ENCODE results near the gene ZFPL1.
"Not testable (repeated sequence)": the region's sequence is repeated elsewhere in the genome, so short reads cannot be mapped to it uniquely, and the experiment has no call there.

The ZFPL1 gene

GRCh38 chr11:65115361-65116082 is 31.5 kb downstream of the ZFPL1 start:
- no peak for DNase-seq

DNA sequence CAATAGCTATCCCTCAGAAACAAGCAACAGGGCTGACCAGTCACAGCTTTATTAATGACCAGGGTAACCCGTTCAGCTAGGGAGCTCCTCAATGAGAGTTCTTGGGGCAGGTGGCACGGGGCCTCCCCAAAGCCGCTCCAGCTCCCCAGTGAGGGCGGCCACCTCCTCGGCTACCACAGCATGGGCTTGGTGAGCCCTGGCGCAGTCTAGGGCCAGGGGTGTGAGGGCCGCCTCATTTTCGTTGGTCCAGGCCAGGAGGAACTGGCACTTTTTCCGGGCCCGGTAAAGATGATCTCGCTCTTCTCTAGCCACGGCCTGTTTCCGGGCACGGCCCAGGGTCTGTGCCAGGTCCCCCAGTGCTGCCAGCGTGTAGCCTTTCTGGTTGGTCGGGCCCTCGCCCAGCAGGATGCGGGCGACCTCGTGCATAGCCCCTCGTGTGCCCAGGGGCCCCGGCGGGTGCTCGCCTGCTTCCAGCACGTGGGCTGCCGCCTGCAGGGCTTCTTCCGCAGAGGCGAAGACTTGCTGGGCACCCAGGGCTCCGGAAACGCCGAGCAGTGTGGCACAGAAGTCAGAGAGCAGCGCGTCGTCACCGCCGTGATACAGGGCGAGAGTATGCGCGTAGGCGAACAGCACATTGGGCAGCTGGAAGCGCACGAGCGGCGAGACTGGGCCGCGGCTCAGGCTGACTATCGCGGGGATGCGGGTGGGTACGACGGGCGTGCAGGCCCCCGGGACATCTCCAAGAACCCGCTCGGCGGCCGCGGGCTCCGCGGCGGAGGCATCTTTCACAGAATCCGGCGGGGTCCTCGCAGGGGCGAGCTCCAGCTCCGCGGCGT is 32.6 kb downstream of the ZFPL1 start:
- peak; percentile 12 for DNase-seq

DNA sequence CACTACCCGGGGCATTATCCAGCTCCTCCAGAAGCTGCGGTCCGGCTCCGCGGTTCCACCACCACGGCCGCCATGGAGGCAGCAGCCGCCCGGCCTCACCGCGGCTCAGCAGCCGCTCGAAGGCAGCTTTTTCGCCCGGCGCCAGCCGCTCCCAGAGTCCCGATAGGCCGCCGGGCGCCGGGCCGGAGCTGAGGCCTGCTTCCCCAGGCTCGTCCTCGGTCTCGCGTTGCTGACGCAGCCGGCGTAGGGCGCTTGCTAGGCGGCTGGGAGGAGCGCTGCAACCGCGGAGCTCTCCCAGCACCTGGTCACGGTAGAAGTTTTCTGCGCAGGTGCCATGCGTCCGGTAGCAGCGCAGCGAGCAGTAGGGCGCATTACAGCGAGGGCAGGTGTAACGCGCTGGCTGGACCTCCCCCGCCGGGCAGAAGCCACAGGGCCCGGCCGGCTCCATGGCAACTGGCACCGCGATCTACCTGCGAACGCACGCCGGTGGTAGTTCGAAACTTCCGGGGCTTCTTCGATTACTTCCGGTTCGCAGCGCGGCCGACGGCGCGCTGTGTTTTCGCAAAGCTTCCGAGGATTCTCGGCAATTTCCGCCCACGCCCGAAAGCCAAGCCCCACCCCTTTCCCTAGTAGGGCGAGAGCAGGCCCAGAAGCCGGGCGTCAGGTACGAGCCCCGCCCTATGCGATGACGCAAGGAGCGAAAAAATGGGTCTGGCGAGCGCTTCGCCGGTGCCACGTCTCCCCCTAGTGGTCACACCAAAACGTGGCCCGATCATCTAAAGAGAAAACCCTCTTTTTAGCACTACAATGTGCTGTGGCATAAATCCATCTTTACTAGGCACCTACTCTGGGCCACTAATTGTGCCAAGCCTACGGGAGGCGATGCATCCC is 33.4 kb downstream of the ZFPL1 start, which contains the start of gene ZNHIT2:
Gene ZNHIT2 (minus strand): TSS at position 496 of the 891 bp plus-strand sequence. CDS start 48 bp downstream, at position 448.
- DNase-seq: peak; percentile 91

- DNase-seq: no peak
These were observed 34.2 kb downstream of the ZFPL1 start for GRCh38 chr11:65118097-65118837.

DNA sequence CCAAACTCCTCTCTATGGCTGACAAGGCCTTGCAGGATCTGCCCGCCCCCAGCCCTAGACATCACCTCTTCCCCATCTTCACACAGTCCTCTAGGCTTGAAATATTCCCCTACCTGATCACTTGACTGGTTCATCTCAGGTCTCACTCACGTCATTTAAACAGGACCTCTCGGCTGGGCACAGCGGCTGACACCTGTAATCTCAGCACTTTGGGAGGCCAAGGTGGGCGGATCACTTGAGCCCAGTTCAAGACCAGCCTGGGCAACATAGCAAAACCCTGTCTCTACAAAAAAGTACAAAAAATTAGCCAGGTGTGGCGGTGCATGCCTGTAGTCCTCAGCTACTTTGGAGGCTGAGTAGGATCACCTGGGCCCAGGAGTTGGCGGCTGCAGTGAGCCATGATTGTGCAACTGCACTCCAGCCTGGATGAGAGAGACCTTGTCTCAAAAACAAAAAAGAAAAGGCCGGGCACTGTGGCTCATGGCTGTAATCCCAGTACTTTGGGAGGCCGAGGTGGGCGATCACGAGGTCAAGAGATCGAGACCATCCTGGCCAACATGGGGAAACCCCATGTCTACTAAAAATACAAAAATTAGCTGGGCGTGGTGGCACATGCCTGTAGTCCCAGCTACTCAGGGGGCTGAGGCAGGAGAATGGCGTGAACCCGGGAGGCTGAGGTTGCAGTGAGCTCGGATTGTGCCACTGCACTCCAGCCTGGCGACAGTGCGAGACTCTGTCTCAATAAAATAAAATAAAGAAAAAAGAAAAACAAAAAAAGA is 35.1 kb downstream of the ZFPL1 start:
- DNase-seq: not testable (repeated sequence)

DNA sequence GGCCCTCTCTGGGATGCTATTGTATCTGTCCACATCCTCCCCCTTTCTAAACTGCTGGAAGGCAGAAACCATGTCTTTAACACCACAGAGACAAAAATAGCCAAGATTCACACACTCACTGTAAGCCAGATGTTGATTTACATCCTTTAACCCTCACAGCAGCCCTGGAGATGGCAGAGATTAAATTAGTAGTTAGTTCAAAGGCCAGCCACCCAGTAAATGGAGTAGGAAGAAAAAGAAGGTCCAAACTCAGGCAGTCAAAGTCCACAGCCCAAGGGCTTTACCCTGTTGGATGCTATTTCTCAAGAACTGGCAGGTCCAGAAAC is 35.6 kb downstream of the ZFPL1 start:
- no peak for DNase-seq

DNA sequence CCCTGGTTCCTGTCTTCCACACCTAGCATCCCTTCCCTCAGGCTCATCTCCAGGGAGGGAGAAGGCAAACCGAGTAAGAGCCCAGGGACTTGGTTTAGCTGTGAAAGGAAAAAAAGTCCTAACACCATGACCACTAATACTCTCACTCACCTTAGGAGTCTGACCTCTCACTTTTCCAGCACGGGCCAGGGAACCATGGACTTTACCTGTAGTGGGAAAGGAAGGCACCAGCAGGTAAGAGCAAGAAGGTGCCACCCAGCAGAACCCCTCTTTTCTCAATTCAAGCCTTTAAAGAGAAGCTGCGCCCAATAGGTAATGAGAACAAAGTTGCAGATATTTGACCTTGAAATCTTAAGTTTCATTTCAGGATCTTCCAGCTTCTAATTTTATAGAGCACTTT is 36.8 kb downstream of the ZFPL1 start:
- no peak for DNase-seq

- DNase-seq: no peak
These were observed 37.4 kb downstream of the ZFPL1 start for GRCh38 chr11:65121447-65121864.

DNA sequence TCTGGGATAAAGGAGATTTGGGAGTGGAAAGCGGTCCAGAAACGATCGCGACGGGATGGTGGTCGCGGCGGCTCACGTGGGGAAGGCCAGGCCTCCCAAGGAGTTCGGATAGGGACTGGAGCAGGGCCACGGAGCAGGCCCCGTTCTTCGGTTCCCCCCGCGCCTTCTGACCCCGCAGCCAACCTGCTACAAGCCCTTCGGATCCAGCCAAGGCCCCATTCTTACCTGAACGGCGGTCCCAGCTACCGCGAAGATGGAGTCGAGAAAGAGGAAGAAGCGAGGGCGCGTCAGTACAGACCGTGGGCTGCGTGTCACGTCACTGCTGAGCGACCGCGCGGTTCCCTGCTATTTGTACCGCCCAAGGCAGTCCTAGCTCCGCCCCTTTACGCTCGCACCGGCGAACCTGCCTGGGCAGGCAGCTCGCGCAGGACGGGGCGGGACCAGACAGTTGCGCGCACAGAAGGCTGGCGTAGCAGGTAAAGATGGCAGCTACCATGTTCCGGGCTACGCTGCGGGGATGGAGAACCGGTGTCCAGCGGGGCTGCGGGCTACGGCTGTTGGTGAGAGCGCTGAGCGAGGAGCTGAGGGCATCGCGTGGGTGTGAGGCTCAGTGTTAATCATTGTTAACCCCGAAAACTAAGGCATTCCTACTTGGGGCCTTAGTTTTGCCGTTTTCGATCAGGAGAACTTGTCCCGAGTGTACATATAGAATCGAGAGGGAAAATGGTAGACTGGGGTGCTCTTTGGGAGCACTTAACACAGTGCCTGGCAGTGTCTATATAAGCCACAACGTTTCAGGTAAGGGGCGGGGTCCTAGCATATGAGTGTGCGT is 38.1 kb downstream of the ZFPL1 start, which contains the start of the genes FAU and MRPL49:
Gene FAU (minus strand): TSS at position 270 of the 832 bp plus-strand sequence. CDS start 321 bp downstream, outside the sequence.
Gene MRPL49 (plus strand): TSS at position 457 of the 832 bp plus-strand sequence. CDS start 26 bp downstream, at position 483.
- peak; percentile 67 for DNase-seq

- DNase-seq: no peak
These were observed 40.6 kb downstream of the ZFPL1 start for GRCh38 chr11:65124480-65125196.

DNA sequence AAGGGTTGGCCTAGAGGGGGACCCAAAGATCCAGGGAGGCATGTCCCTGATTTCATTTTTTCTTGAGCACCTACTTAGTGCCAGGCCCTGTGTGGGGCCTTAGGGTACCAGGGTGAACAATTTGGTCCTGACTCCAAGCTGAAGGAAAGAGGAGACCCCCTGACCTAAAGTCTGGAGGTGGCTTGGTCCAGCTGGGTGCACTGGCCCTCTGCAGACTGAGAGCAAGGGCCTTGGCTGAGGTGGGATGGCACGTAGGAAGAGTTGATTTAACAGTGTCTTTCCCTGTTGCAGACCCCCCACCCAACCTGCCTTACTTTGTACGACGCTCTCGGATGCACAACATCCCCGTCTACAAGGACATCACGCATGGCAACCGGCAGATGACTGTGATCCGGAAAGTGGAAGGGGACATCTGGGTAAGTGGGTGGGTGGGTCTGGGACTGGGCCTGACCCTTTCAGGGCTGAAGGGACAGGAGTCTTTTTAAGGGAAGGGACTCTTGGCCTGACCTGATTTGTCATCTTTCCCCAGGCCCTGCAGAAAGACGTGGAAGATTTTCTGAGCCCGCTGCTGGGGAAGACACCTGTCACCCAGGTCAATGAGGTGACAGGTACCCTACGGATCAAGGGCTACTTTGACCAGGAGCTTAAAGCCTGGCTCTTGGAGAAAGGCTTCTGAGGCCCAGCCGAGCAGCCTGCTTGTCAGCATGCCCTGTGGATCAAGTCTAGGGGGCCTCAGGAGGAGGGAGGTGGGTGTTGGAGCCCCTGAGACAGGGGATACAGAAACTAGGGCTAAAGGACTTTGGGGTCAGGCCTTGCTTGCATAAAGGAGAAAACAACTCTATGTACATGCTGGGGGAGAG is 41.4 kb downstream of the ZFPL1 start:
- DNase-seq: no peak

DNA sequence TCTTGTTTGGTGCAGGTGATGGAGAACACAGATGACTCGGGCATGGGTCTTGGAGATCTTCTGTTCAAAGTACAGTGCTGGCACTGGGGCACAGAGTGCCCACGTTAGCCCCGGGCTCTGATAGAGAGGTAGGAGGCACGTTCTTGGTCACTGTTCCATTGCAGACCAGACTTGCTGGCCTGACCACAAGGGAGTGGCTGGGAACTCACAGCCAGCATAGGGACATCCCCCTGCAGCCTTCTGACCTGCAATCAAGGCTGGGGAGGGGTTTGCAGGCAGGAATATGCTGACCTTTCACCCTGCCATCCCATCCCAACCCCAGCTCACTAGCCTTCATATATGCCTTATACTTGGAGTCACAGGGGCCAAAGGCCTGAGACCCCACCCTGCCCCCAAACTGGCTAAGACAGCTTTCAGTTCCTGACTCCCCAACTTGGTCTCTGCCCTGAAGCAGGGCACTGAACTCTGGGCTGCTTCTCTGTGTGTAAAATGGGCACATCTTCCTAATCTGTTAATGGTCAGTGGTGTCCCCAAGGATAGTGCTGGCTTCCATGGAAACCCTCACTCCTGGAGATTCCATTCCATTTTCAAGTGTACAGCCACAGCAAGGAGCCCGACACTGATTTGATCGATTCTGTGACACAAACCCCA is 42.7 kb downstream of the ZFPL1 start:
- no peak for DNase-seq

DNA sequence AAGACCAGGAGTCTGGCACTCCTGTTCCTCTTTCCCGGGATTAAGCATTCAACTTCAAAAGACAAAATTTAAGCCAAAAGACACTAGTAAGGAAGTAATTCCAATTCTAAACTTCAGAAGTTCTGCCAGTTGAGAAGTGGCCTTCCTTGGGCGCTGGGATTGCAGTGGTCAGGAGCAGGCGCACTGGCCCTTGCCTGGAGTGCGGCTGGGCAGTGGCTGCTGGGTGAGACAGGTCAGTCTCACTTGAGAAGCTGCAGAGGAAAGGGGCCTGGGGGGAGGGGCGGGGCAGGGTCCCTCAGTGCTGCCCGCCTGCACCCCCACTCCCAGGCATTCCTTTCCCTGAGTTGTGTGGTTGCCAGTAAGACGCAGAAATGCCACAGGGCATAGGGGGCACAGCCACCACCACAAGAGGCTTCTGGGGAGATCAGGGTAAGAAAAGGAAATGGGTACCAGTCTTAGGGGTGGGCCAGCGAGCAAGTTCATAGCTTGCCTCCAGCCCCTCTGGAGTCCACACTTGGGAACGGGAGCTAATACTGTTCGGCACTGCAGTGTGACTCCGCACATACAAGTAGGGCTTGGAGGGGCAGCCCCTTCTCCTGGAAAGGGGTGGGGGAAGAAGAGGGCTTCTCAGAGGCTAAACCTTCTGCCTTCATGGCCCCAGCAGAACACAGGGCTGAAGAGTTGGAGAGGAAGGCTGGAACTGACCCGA is 43.6 kb downstream of the ZFPL1 start:
- no peak for DNase-seq

GRCh38 chr11:65128182-65129145 is 44.4 kb downstream of the ZFPL1 start:
- DNase-seq: no peak

DNA sequence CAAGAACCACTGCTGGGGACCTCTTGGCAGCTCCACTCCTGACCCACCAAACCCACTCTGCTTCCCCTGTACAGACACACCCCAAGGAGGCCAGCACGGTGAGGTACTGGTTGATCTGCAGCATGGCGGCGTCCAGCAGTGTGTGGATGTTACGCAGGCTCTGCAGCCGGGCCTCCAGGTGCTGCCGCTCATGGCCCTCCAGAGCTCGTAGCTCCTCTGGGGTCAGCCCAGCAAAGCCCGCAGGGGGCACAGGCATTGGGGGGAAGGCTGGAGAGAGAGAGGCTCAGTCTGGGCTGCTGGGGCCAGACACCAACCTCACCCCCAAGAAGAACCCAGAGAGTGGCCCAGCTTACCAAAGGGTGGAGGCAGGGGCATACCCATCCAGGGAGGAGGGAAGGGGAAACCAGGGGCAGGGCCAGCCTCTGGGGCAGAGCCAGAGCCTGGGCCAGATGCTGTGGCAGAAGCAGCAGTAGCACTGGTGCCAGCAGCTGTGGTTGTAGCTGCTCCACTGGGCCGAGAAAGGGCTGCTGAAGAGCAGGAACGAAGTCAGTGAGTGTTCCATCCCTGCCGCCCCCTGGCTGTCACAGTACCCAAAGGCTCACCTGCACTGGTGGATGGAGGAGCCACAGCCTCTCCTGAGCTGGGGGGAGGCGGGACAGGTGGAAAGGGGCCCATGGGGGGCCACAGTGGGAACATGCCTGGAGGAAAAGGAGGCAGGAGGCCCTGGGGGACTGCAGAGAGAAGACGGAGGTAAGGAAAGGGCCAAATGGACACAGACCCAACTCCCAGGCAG is 45.8 kb downstream of the ZFPL1 start:
- DNase-seq: no peak

All from GOT3 (cell line).